Astrocyte of the spinal cord (primary cell): ENCODE results near the gene GPC1.

ENCODE experiments used
- DNase-seq: peaks from one replicate; pipeline ENCODE4 v3.0.0; 2011; ENCODE audit warnings: low read depth, low spot score
- H3K4me3 ChIP-seq: 2 replicates; pipeline ENCODE4 v1.5.1; 2011; ENCODE audit warnings: low read depth, mild to moderate bottlenecking, low read length, moderate library complexity
- in situ Hi-C: cut with HindIII; loops from 2 replicates; pipeline ENCODE4 v1.10.0; 2017; ENCODE audit warnings: low sequenced_read_pairs
- TF ChIP-seq, protein P1 (sequence below): IDR thresholded peaks from 2 replicates; pipeline ENCODE4 v1.5.1; 2012; ENCODE audit warnings: low read depth, mild to moderate bottlenecking, low read length, inconsistent platforms

GPC1 gene

DNA sequence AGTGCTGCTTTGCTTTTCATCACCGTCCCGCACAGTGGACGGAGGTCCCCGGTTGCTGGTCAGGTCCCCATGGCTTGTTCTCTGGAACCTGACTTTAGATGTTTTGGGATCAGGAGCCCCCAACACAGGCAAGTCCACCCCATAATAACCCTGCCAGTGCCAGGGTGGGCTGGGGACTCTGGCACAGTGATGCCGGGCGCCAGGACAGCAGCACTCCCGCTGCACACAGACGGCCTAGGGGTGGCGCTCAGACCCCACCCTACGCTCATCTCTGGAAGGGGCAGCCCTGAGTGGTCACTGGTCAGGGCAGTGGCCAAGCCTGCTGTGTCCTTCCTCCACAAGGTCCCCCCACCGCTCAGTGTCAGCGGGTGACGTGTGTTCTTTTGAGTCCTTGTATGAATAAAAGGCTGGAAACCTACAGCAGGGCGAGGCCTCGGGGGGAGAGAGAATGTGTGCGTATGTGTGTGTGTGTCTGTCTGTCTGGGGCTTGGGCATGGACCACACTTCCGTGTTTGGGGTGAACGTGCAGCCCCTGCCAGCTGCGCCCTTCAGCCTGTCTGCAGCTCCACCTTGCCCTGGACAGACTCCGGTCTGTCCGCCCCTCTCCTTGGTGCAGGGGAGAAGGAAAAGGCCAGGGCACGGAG, 32.3 kb downstream of the GPC1 start:
- no peak for DNase-seq
- in situ Hi-C loops: no loop called here
- TF ChIP-seq, protein P1, sequence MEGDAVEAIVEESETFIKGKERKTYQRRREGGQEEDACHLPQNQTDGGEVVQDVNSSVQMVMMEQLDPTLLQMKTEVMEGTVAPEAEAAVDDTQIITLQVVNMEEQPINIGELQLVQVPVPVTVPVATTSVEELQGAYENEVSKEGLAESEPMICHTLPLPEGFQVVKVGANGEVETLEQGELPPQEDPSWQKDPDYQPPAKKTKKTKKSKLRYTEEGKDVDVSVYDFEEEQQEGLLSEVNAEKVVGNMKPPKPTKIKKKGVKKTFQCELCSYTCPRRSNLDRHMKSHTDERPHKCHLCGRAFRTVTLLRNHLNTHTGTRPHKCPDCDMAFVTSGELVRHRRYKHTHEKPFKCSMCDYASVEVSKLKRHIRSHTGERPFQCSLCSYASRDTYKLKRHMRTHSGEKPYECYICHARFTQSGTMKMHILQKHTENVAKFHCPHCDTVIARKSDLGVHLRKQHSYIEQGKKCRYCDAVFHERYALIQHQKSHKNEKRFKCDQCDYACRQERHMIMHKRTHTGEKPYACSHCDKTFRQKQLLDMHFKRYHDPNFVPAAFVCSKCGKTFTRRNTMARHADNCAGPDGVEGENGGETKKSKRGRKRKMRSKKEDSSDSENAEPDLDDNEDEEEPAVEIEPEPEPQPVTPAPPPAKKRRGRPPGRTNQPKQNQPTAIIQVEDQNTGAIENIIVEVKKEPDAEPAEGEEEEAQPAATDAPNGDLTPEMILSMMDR: no peak
- H3K4me3 ChIP-seq: no peak overlapping the region

DNA sequence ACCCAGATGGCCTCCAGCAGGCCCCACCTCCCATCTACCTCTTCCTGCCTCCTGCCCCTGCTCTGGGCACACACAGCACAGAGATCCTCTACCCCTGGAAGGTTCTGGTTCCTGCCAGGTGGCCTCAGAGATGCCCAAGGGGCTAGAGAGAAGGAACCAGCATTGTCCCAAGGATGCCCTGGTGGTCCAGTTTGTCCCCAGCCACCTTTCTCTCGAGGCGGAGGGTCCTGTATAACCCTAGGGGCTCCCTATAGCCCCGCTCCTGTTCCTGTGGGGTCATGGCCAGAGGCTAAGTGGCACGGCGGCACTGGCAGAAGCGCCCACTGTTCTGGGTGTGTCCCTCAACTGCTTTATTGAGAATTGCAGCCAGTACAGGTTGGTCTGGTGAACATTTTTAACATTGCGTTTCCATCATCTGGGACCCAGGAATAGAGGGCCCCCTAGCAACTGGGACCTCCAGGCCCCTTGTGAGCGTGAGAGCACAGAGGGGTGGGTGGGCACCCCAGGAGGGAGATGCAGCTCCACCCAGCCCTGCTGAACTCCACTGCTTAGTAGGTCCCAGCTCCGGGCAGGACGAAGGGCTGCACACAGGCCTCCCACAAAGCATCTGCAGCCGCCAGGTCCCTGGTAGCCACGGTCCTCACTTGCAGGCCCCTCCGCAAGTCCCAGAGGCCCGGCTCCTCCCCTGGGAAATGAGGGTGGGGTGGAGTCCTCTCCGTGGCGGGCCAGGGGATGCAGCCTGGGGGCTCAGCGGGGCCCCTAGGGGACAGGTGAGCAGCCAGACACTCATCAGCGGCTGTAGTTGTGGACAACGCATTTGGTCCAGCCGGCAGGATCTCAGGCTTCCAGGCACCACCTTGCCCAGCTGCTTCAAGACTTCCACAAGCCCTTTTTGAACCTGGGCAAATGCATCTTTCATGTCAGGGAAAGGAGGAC, 33.1 kb downstream of the GPC1 start:
- DNase-seq: no peak
- H3K4me3 ChIP-seq: no peak overlapping the region
- TF ChIP-seq, protein P1: no peak
- in situ Hi-C loops: no loop called here

DNA sequence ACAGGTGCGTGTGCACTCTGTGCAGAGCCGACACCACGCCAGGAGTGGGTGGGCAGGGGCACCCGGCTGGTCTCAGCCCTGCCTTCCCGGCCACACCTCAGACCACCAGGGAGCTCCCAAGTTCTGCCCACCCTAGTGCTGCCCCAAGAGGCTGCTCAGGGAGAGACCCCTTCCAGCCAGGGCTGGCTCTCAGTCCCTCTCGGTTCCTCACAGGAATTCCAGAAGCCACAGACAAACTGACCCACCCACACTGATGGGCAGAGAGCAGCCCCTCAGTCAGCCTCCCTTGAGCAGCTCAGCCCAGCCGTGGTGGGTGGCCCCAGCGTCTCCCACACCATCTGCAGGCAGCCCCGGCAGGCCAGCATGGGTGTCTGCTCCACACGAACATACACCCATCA, 33.8 kb downstream of the GPC1 start:
- no peak overlapping the region for H3K4me3 ChIP-seq
- TF ChIP-seq, protein P1: no peak
- DNase-seq: no peak
- in situ Hi-C loops: no loop called here

DNA sequence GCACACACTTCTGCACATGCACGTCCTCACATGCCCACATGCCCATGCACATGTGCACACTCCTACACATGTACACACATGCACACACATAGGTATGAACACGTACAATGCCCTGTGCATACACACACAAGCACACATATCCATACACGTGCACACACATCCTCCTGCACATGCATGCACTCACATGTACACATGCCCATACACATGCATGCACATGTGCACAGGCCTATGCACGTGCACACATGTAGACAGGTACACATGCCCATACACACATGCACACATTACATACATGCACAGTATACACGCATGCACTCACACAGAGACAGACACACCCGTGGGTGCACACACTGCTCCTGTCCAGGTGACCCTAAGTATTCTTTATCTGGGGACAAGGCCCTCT, 34.3 kb downstream of the GPC1 start:
- in situ Hi-C loops: no loop called here
- TF ChIP-seq, protein P1: no peak
- no peak overlapping the region for H3K4me3 ChIP-seq
- no peak for DNase-seq

DNA sequence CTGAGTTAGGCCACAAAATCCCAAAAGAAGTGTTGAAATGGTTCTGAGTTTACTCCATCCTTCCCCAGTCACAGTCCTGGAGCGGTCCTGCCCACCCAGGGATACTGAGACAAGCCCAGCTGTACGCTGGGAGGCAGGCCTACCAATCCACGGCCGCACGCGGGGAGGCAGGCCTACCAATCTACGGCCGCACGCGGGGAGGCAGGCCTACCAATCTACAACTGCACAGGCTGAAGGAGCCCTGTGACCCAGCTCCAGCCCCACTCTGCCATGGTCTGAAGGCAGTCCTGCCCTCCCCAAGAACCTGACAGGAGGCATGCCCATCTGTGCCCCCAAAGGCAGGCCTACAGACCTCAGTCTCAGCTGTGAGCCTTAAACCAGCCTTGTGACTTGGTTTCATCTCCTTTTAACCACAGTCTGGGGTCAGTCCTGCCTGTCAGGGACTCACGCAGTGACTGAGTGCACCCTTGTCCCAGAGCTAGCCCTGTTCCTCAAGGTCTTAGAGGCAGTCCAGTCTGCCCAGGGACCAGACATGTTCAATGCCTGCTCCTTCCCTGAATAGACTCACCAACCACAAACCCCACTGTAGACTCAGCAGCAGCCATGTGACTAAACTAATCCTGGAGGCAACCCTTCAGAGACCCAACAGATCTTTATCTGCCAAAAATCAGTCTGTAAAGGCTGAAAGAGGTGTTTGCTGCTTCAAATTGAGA, 36.8 kb downstream of the GPC1 start:
- in situ Hi-C loops: no loop called here
- TF ChIP-seq, protein P1: no peak
- no peak for DNase-seq
- no peak overlapping the region for H3K4me3 ChIP-seq

DNA sequence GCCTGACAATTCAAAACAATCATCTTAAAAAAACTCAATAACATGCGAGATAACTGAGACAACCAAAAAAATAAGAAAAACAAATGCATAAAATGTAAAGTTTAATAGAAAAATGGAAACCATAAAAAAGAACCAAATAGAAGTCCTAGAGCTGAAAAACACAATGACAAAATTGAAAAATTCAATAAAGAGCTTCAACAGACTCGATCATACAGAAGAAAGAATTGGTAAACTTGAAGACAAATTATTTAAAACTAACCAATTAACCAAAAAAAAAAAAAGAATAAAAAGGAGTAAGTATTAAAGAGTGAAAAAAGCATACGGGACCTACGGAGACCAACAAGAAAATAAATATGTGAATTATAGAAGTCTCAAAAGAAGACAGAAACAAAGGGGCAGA, 37.7 kb downstream of the GPC1 start:
- no peak overlapping the region for H3K4me3 ChIP-seq
- no peak for DNase-seq
- in situ Hi-C loops: no loop called here
- TF ChIP-seq, protein P1: no peak
